Stimulated activated CD4-positive, alpha-beta T cell treated with anti-CD3 and anti-CD28 coated beads, Interleukin-4, amount 100 ng/mL, for 4 hours (primary cell): Measurements from ENCODE around the gene TXLNG.

ENCODE experiments used
- DNase-seq, 2 experiments: peaks; one replicate each; pipeline ENCODE4 v3.0.0-alpha.2; 2020

Gene TXLNG

DNA sequence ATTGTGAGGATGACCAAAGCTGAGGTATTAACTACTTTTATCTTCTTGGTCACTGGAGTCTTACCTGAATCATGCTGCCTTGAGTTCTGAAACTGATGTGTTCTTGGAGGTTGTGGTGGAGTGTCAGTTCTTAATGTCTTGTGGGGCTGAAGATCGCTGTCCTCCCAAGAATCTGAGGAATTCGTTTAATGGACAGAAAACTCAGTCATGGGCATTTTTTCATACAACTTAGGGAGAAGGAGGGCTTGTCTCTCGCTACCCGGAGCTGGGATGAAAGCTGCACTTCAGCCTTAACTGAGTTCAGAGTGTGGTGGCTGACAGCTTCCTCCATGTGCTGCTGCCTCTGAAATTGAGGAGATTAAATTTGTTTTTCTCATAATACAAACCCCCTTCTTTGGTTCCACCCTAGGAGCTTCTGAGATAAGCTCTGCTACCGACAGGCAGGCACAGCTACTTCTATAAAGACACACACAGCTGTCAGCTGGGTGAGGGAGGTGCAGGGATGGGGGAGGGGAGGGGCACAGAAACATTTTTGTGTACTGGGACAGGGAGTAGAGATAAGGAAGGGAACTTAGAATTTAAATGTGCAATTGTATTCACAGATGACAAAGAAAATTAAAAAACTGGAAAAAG lies 53.1 kb downstream of the TXLNG start:
- no peak for DNase-seq

GRCh38 chrX:16839852-16840460 lies 53.7 kb downstream of the TXLNG start:
- peak in 1 of 2 experiments; percentile 5 for DNase-seq

DNA sequence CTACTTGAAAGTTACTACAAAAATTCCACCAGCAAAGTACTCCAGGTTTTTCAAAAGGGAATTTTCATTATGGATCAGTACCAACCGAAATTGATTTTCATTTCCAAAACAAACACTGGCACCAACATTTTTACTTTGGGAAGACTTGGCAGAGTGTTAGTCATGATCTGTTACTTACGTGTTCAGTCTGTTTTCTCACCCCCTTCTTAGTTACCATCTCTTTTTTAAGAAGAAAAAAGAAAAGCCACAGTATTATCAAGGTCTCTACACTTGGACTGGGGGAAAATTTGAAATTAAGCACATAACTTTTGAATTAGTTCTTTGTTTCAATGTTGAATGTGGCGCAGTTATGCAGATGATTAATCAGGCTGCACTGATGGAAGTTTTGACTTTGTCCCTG lies 56.4 kb downstream of the TXLNG start:
- no peak for DNase-seq

- no peak for DNase-seq
These were observed 57.1 kb downstream of the TXLNG start for GRCh38 chrX:16843208-16843909.

GRCh38 chrX:16845686-16846085 lies 59.4 kb downstream of the TXLNG start:
- no peak for DNase-seq

GRCh38 chrX:16848541-16848940 lies 62.3 kb downstream of the TXLNG start:
- DNase-seq, result no peak

GRCh38 chrX:16851421-16851820 lies 65.2 kb downstream of the TXLNG start:
- DNase-seq, result no peak

- DNase-seq, result no peak
These were observed 65.6 kb downstream of the TXLNG start for GRCh38 chrX:16851827-16852226.

DNA sequence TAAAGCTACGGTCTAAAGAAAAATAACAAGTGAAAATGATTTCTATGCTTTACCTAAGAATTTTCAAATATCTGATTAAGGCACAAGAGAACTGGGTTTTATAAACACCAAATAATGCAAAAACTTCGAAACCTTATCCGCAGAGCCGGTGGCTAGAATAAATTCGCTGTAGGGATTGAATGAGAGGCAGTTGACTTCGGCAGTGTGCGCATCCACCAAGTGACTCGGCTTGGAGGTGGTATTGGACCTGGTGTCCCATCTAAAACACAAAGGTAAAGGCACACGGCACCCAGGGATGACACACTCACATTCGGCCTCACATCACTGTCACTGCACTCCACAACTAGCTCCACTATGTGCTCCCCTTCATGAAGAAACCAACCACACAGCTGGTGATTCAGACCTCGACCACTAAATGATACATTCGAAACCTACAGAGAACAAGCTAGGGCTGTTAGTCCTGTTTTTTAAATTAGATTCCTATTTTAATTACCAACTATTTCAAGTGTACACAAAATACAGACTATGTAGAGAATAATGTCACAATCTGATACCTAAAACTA lies 66.4 kb downstream of the TXLNG start:
- DNase-seq, result no peak

- no peak for DNase-seq
These were observed 67.3 kb downstream of the TXLNG start for GRCh38 chrX:16853537-16853936.

DNA sequence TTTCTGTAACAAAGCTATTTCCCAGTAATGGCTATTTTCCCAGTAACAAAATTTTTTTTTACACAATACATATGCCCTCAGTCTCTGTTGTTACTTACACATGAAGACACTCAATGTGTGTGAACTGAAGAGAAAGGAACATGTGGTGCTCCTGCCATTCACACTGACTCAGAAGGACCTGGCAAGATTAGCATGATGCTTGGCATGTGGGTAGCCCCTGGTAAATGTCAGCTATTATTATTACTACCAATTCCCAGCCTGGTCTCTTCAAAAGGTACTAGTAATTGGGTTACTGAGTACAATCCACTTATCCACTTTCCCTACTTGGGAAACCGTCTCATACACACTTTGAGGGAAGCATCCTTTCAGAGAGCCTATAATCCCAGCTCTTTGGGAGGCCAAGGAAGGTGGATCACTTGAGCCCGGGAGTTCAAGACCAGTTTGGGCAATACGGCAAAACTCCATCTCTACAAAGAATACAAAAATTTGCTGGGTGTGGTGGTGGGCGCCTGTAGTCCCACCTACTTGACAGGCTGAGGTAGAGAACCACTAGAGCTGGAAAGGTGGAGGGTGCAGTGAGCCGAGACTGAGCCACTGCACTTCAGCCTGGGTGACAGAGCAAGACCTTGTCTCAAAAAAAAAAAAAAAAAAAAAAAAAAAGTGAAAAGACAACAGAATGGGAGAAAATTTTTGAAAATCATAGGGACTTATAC lies 69.3 kb downstream of the TXLNG start:
- no peak for DNase-seq

- DNase-seq, result peak in 1 of 2 experiments; percentile 28
These were observed 69.8 kb downstream of the TXLNG start for GRCh38 chrX:16856076-16856404.

DNA sequence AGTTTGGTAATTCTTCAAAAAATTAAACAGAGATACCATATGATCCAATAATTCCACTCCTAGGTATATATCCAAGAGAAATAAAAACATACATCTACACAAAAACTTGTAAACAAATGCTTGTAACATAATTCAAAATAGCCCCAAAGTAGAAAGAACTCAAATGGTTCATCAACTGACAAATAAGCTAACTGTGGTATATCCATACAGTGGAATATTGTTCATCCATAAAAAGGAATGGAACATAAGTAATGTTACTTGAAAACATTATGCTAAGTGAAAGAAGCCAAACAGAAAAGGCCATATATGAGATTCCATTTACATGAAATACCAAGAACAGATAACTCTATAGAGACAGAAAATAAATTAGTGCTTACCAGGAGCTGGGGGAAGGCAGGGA lies 70.5 kb downstream of the TXLNG start:
- no peak for DNase-seq

- DNase-seq, result no peak
These were observed 76.6 kb downstream of the TXLNG start for GRCh38 chrX:16862829-16863228.

GRCh38 chrX:16867947-16868346 lies 81.7 kb downstream of the TXLNG start:
- no peak for DNase-seq

DNA sequence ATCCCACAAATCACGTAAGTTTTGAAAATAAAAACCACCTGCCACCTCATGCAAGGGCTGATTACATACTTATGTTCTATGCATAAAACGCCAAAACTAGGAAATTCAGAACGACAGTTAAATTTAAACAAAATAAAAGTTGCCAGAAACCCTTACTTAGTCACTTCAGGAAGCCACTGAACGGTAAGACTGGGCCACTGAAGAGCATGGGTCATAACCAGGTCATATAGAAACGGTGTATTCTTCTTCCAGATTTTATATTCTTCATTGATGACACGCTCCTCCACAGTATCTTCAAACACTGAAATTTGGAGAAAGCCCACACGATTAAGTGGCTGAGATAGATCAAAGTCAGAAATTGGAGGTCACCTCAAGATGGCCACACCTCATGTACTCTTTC lies 82.7 kb downstream of the TXLNG start:
- DNase-seq, result no peak

DNA sequence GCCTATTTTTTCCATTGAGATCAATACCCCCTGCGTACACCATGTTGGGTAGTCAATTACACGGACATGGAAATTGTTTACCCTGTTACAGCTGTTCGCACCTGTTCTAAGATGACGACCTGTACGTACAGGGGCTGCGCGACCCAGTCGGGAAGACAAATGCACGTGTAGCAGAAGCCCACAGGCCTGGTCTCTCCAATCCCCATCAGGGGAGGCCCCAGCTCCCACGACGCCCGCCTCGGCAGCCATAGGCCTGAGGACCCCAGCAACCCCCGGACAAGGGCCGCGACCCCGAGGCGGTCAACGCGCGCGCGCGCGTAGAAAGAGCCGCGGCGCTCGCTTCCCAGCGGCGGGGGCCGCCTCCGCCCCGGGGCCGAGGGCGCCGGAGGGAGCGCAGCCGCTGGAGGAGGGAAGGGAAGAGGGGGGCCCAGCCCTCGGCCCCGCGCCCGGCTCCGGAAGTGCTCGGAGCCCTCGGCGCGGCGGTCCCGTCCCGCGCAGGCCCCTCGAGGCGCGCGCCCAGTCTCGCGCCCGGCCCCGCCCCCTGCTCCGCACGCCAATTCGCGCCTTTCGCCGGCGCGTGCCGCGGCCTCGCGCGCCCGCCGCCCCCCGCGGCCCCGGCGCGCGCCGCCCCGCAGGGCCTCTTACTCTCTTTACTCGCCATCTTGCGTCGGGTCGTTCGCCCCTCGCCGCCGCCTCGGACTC lies 83.3 kb downstream of the TXLNG start:
- peak; percentile 24 to 45 for DNase-seq

DNA sequence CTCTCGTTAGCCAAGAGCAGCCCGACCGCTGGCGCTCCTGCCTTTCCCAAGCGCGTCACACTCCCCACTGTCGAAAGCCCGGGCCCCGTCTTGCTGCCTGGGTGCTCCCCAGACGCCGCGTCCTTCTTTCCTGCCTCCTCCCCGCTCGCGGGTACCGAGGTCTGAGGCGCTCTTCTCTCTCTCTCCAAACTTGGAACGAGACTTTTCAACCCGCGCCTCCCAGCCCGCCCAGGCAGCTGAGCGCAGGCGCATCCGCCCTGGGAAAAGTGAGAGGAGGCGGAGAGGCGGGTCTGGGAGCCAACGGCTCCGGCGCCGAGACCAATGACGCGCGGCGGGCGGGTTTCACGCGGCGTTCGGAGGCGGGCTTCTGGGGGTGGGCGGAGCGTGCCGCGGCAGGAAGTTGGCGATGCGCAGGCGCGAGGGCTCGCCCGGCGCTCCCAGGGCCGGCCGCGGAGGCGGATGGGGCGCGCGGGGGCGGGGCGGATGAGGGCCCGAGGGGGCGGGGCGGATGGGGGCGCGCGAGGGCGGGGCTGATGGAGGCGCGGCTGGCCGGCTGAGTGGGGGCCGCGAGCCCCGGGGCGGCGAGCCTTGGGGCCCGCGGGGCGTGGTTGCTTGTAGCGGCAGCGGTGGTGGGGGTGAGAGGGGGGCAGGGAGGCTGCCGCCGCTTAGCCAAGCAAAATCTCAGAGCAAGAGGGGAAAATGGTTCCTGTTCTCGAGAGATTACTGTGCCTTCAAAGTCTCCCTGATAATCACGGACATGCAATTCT lies 84.0 kb downstream of the TXLNG start, which contains the start of gene RBBP7:
Gene RBBP7 (minus strand): TSS at position 268 of the 767 bp plus-strand sequence. CDS start 309 bp downstream, outside the sequence.
- peak; percentile 86 to 88 for DNase-seq

DNA sequence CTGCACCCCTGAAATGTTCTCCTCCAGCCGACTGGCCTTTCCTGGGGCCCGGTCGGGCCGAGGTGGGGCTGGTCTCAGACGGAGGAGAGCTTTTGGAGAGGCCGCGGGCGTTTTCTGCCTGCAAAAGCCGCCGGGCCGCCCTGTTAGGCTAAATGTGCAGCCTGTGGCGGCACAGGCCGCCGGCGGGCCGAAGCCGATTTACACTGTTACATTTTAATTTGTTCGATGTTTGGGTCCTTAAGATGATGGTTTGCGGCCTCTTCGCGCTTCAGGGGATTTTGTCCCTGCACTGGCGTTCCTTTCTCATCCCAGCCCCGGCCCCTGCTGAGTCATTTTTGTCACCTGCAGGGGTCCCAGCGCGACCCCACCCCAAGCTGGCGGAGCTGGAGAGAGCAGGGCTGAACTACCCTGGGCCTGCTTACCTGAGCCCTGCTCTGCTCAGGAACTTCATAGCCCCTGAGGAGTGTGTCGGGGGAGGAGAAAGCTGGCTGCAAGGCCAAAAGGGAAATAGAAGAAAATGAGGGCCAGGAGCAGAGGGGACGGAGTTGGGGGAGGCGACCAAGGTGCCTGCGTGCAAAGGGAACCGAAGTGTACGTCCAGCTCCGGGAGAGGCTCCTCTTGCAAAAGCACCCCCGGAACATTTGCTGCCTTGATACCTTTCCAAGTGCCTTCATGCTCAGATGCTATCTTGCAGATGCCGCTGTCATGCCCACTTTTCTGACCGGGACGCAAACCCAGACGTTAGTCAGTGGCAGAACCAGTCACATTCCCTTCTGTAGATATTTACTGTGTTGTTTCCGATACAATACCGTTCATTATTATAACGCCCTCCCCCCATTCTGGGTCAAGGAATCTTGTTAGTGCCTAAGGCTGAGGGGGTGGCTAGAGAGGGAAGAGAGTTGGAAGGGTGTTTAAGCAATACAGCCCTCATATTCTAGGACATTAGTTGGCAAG lies 84.9 kb downstream of the TXLNG start:
- DNase-seq, result no peak

- no peak for DNase-seq
These were observed 86.8 kb downstream of the TXLNG start for GRCh38 chrX:16873106-16873505.
